BE2C (cell line): Measurements from ENCODE around the gene TRIO.

Experiments
- DNase-seq: peaks from one replicate; pipeline ENCODE4 v3.0.0-alpha.2; 2020
- H3K27me3 ChIP-seq: fragments of 250-450 bp; sonication (Bioruptor Pico); 2 replicates; pipeline ENCODE4 v1.5.1; 2020; ENCODE audit warnings: mild to moderate bottlenecking
- H3K36me3 ChIP-seq: fragments of 250-450 bp; sonication (Bioruptor Pico); 2 replicates; pipeline ENCODE4 v1.5.1; 2020; ENCODE audit warnings: mild to moderate bottlenecking
- H3K4me1 ChIP-seq: fragments of 250-450 bp; sonication (Bioruptor Pico); 2 replicates; pipeline ENCODE4 v1.5.1; 2020
- H3K4me3 ChIP-seq: 2 replicates; pipeline ENCODE4 v1.5.1; 2011; ENCODE audit warnings: low read depth, low read length
- H3K9me3 ChIP-seq: fragments of 250-450 bp; sonication (Bioruptor Pico); 2 replicates; pipeline ENCODE4 v1.5.1; 2020
- TF ChIP-seq, protein P1 (sequence below): IDR thresholded peaks from 2 replicates; pipeline ENCODE4 v1.5.1; 2012; ENCODE audit warnings: mild to moderate bottlenecking, low read depth, low read length

TRIO gene

DNA sequence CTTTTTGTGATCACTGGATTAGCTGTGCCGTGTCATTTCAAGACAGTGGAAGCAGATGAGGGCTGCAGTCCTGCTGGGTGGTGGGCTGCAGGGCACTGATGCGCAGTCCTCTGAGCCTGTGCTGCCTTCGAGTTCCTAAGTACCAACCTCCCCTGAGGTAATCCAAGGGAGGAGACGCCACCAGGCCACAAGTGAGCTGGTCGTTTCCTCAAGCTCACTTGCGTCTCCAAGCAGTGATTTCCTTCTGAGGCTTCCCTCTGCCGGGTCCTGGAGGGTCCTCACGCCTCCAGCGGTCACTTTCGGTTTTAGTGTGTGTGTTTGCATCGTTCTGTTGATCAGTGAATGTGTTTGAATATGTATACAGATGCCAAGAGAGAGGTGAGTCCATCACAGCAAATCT is 115.7 kb downstream of the TRIO start:
- Histone ChIP-seq H3K27me3 (no peaks in the 10 kb centered on the region), H3K4me1 (peaks cover 11% of the 10 kb centered on the region), H3K36me3 (no peaks in the 10 kb centered on the region), H3K9me3 (no peaks in the 10 kb centered on the region; the same call in 1 of the 2 replicates), H3K4me3 (no peak overlapping the region)
- no peak for DNase-seq
- TF ChIP-seq, protein P1, sequence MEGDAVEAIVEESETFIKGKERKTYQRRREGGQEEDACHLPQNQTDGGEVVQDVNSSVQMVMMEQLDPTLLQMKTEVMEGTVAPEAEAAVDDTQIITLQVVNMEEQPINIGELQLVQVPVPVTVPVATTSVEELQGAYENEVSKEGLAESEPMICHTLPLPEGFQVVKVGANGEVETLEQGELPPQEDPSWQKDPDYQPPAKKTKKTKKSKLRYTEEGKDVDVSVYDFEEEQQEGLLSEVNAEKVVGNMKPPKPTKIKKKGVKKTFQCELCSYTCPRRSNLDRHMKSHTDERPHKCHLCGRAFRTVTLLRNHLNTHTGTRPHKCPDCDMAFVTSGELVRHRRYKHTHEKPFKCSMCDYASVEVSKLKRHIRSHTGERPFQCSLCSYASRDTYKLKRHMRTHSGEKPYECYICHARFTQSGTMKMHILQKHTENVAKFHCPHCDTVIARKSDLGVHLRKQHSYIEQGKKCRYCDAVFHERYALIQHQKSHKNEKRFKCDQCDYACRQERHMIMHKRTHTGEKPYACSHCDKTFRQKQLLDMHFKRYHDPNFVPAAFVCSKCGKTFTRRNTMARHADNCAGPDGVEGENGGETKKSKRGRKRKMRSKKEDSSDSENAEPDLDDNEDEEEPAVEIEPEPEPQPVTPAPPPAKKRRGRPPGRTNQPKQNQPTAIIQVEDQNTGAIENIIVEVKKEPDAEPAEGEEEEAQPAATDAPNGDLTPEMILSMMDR, result no peak

DNA sequence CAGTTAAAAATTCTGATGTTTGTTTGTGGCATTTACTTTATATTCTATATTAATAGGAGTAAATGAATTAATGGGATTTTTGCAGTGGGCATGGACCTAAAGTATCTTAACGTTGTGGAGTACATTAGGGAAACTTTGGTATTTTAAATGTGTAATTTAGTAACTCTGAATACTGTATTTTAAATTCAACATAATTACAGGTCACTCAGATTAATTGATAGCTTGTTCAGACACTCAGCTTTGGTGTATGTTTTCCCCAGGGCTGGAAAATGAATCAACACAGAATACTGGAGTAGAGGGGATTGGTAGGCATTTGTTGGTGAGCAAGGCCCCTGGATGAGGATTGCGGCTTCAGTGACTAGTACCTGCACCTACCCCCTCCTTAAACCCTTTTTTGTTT is 117.5 kb downstream of the TRIO start:
- H3K4me1 ChIP-seq, result peaks cover 18% of the 10 kb centered on the region
- TF ChIP-seq, protein P1, result no peak
- no peak overlapping the region for H3K4me3 ChIP-seq

DNA sequence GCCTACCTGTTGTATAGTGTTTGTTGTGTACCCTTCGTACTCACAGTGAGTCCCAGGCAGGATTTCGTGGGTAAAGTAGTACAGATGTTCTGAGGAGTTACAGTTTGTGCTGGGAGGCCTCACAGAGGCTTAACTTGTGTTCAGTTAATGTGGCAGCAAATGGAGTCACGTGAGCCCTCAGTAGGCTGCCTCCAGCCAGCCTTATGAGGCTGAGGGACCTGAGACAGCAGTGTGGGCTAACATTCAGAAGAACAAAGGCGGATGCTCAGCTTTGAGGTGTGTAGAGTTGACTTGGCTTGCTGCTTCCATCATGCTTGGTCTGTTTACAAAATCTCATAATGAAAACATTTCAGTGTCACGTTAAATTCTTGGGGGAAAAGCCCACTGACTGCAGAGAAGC is 118.1 kb downstream of the TRIO start:
- Histone ChIP-seq H3K4me3 (no peak overlapping the region), H3K36me3 (no peaks in the 10 kb centered on the region), H3K9me3 (no peaks in the 10 kb centered on the region; the same call in 1 of the 2 replicates), H3K4me1 (peaks cover 24% of the 10 kb centered on the region), H3K27me3 (no peaks in the 10 kb centered on the region)
- no peak for DNase-seq
- TF ChIP-seq, protein P1, result no peak

More for the DNA sequence above, 117.5 kb downstream of the TRIO start:
- Histone ChIP-seq H3K27me3 (no peaks in the 10 kb centered on the region), H3K36me3 (no peaks in the 10 kb centered on the region), H3K9me3 (no peaks in the 10 kb centered on the region; the same call in 1 of the 2 replicates)
- no peak for DNase-seq

DNA sequence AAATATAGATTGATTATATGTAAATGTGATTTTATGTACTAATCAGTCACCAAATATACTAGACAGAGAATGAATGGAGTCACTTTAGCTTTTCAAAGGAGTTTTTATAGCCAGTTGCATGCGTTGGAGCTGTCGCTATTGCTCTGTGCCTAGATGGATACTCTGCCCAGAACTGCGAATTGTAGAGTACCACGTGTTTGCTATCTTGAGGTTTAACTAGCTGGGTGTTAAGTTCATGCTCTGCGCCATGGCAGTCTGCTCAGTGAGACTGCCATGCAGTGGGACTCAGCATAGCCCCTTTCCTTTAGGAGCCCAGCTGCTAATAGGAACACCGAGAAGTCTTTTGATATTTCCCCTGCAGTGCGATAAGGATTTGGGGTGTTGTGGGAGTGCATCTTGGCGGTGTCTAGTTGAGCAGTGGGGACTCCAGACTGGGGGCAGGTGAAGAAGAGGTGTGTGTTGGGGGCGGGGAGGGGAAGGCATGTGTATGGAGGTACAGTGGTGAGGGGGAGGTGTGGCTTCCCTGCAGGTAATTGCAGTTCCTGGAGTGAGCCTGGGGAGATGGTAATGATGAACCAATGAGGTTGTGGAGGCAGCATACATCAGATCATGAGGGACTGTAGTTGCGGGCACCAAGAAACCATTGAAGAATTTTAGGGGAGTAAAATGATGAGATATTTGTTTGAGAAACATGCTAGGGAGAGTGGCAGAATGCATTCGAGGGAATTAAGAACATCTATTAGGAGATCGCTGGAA is 118.9 kb downstream of the TRIO start:
- no peak for DNase-seq
- H3K9me3 ChIP-seq, result no peaks in the 10 kb centered on the region
- no peak overlapping the region for H3K4me3 ChIP-seq
- TF ChIP-seq, protein P1, result no peak
- no peaks in the 10 kb centered on the region for H3K36me3 ChIP-seq
- peaks cover 32% of the 10 kb centered on the region for H3K4me1 ChIP-seq
- H3K27me3 ChIP-seq, result no peaks in the 10 kb centered on the region

DNA sequence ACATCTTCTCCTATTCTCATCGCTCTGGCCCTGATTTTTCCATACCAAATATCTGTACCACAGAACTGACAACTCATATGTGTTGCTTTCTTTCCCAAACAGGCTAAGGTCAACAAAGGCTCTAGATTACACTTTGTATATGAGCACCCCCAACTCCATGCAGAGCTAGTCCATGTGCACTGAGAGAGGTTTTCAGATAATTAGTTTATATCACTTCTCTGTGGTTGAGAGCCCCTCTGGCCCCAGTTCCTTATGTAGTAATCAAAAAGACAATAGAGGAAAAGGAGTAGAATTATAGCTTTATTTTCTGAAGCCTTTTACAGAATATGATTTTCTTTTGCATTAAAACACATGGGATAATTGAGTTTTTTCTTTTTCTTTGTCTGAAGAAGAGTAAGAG is 120.0 kb downstream of the TRIO start:
- TF ChIP-seq, protein P1, result no peak
- peaks cover 39% of the 10 kb centered on the region for H3K4me1 ChIP-seq
- no peaks in the 10 kb centered on the region for H3K9me3 ChIP-seq
- H3K27me3 ChIP-seq, result no peaks in the 10 kb centered on the region
- H3K36me3 ChIP-seq, result no peaks in the 10 kb centered on the region
- DNase-seq, result no peak
- H3K4me3 ChIP-seq, result no peak overlapping the region

DNA sequence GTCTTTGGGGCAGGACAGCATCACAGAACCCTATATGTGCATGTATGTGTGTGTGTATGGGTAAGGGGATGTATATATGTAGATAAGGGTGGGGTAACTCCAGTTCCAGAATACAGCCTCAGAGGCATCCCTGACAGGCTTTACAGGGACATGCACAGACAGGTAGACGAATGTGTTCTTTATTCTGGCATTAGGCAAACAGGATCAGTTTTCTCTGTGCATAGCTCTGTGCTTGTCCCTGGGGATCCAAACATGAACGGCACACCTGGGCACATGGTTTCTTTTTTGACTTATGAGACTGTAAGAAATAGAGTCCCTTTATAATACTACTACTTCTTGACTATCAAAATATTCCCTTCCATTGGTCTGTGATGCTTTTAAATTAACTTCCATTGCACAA is 120.6 kb downstream of the TRIO start:
- H3K9me3 ChIP-seq, result no peaks in the 10 kb centered on the region
- no peak for DNase-seq
- H3K36me3 ChIP-seq, result no peaks in the 10 kb centered on the region
- TF ChIP-seq, protein P1, result no peak
- H3K4me3 ChIP-seq, result no peak overlapping the region
- peaks cover 45% of the 10 kb centered on the region for H3K4me1 ChIP-seq
- H3K27me3 ChIP-seq, result no peaks in the 10 kb centered on the region
